ENCODE data around the gene PPFIA3. TPM values are rescaled to one million over a fixed set of nuclear protein-coding genes. Genes with fewer than 3 reads are reported as not detected.
"Not testable (repeated sequence)": the region's sequence is repeated elsewhere in the genome, so short reads cannot be mapped to it uniquely, and the experiment has no call there.

PPFIA3 gene
- total RNA-seq, 1 donor, result 2.2 TPM

DNA sequence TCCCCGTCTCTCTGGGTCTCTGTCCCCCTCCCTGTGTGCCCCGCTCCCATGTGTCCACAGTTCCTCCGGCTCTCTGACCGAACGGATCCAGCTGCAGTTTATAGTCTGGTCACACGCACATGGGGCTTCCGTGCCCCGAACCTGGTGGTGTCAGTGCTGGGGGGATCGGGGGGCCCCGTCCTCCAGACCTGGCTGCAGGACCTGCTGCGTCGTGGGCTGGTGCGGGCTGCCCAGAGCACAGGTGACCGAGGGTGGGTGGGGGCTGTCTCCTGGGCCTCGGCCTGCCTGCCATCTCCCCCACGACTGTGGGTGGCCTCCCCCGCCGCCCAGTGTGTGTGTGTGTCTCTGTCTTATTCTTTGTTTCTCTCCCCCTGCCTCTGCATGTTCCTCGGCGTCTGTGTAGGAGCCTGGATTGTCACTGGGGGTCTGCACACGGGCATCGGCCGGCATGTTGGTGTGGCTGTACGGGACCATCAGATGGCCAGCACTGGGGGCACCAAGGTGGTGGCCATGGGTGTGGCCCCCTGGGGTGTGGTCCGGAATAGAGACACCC lies 48.6 kb downstream of the PPFIA3 start:
- TF ChIP-seq, protein P1, sequence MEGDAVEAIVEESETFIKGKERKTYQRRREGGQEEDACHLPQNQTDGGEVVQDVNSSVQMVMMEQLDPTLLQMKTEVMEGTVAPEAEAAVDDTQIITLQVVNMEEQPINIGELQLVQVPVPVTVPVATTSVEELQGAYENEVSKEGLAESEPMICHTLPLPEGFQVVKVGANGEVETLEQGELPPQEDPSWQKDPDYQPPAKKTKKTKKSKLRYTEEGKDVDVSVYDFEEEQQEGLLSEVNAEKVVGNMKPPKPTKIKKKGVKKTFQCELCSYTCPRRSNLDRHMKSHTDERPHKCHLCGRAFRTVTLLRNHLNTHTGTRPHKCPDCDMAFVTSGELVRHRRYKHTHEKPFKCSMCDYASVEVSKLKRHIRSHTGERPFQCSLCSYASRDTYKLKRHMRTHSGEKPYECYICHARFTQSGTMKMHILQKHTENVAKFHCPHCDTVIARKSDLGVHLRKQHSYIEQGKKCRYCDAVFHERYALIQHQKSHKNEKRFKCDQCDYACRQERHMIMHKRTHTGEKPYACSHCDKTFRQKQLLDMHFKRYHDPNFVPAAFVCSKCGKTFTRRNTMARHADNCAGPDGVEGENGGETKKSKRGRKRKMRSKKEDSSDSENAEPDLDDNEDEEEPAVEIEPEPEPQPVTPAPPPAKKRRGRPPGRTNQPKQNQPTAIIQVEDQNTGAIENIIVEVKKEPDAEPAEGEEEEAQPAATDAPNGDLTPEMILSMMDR (IDR thresholded peaks at IDR 0.05; ENCODE audit: insufficient read depth, low read depth, low read length), result no peak
- H3K4me3 ChIP-seq (ENCODE audit: low read depth, low read length), result no peak overlapping the region
- no peak for DNase-seq (ENCODE audit: low read depth)

DNA sequence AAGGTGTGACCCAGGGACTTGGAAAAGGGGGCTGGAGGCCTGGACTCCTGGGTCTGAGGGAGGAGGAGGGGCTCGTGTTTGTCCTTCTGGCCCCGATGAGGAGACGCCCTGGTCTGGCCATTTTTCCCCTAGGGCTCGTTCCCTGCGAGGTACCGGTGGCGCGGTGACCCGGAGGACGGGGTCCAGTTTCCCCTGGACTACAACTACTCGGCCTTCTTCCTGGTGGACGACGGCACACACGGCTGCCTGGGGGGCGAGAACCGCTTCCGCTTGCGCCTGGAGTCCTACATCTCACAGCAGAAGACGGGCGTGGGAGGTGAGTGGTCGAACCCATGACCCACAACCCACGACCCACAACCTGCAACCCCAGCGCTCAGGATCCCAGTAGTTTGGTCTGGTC lies 49.1 kb downstream of the PPFIA3 start:
- DNase-seq (ENCODE audit: low read depth), result no peak
- TF ChIP-seq, protein P1 (IDR thresholded peaks at IDR 0.05; ENCODE audit: insufficient read depth, low read depth, low read length), result no peak
- no peak overlapping the region for H3K4me3 ChIP-seq (ENCODE audit: low read depth, low read length)

DNA sequence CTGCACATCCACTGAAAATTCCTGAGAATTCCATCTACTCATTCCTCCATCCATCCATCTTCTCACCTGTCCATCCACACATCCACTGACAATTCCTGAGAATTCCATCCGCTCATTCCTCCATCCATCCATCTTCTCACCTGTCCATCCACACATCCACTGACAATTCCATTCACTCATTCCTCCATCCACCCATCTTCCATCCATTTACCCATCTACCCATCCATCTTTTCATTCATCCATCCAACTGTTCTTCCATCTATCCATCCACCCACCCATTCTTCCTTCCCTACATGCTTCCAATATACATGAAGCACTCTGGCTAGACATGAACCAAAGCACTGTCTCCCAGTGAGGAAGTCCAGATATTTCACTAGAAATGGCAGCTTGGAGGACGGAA lies 53.9 kb downstream of the PPFIA3 start:
- TF ChIP-seq, protein P1 (IDR thresholded peaks at IDR 0.05; ENCODE audit: insufficient read depth, low read depth, low read length), result no peak
- DNase-seq (ENCODE audit: low read depth), result no peak
- no peak overlapping the region for H3K4me3 ChIP-seq (ENCODE audit: low read depth, low read length)

- H3K4me3 ChIP-seq (ENCODE audit: low read depth, low read length), result no peak overlapping the region
- DNase-seq (ENCODE audit: low read depth), result no peak
- TF ChIP-seq, protein P1 (IDR thresholded peaks at IDR 0.05; ENCODE audit: insufficient read depth, low read depth, low read length), result no peak
These were observed 61.3 kb downstream of the PPFIA3 start for GRCh38 chr19:49180659-49181058.

DNA sequence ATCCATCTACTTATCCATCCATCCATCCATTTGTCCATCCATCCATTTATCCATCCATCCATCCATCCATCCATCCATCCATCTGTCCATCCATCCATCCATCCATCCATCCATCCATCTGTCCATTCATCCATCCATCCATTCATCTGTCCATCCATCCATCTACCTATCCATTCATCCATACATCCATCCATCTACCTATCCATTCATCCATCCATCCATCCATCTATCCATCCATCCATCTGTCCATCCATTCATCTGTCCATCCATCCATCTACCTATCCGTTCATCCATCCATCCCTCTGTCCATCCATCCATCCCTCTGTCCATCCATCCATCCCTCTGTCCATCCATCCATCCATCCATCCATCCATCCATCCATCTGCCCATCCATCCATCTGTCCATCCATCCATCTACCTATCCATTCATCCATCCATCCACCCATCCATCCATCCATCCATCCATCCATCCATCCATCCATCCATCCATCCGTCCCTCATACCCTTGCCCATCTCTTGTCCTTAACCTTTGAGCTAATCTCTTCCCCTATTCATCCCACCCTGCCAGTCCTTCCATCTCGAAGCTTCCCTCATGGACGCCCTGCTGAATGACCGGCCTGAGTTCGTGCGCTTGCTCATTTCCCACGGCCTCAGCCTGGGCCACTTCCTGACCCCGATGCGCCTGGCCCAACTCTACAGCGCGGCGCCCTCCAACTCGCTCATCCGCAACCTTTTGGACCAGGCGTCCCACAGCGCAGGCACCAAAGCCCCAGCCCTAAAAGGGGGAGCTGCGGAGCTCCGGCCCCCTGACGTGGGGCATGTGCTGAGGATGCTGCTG lies 62.9 kb downstream of the PPFIA3 start:
- DNase-seq (ENCODE audit: low read depth); H3K4me3 ChIP-seq (ENCODE audit: low read depth, low read length): not testable (repeated sequence)

- TF ChIP-seq, protein P1 (IDR thresholded peaks at IDR 0.05; ENCODE audit: insufficient read depth, low read depth, low read length), result no peak
- DNase-seq (ENCODE audit: low read depth), result no peak
- H3K4me3 ChIP-seq (ENCODE audit: low read depth, low read length), result no peak overlapping the region
These were observed 63.6 kb downstream of the PPFIA3 start for GRCh38 chr19:49182848-49183375.

DNA sequence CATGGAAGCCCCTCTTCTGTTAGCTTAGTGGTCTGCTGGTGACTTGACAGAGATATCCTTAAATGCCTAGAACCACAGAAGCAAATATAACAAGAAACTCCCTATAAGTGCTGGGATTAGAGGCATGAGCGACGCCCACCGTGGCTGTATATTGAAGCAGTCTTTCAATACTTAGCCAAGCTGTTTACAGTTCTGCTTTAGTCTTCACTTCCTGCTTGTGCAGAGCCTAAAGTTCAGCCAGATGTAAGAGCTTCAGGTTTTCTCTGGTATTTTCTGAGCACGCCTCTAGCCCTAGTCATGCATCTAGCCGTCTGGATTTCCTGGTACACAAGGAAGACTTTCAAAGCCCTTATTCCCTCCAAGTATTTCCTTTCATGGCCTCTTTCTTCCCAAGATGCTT lies 66.8 kb downstream of the PPFIA3 start:
- no peak for DNase-seq (ENCODE audit: low read depth)
- TF ChIP-seq, protein P1 (IDR thresholded peaks at IDR 0.05; ENCODE audit: insufficient read depth, low read depth, low read length), result no peak
- no peak overlapping the region for H3K4me3 ChIP-seq (ENCODE audit: low read depth, low read length)

Measured in fibroblast of villous mesenchyme (primary cell).